ENCODE data around the gene SLC26A9. TPM values are rescaled to one million over a fixed set of nuclear protein-coding genes. Genes with fewer than 3 reads are reported as not detected.

SLC26A9 gene
- total and polyA plus RNA-seq, 2 donors (not counting 3 experiments of a cell fraction or from before 2014, with no cell fraction given), result 0.10 to 0.20 TPM

GRCh38 chr1:205883792-205884191 lies 59.5 kb downstream of the SLC26A9 start:
- no peak overlapping the region for H3K4me3 ChIP-seq (replicated peaks in 1 of 3; ENCODE audit: insufficient read depth in 1 of 3, low read depth in 1 of 3, low read length in 3 of 3)
- CTCF ChIA-PET, result no interaction called here
- dilution Hi-C loops (cut with MboI; ENCODE audit: extremely low pct_ligation_motif_present, low sequenced_read_pairs) (no loop called here), intact Hi-C loops (cut with micrococcal nuclease) (no loop called here)
- no peaks in the 10 kb centered on the region for H3K9me1 ChIP-seq (replicated peaks; ENCODE audit: control insufficient read depth, extremely low read depth, insufficient read depth, low read length)
- FAIRE-seq (no peak), DNase-seq (ENCODE audit: low read depth, low spot score) (no peak)
- peaks cover 2% of the 10 kb centered on the region for H3K4me1 ChIP-seq (ENCODE audit: control insufficient read depth, extremely low read depth, insufficient read depth, low read length)
- no peaks in the 10 kb centered on the region for H4K20me1 ChIP-seq (replicated peaks; ENCODE audit: control insufficient read depth, extremely low read depth, insufficient read depth, low read length)
- BruUV-seq (replicated peaks), result no TSS peak
- H3K36me3 ChIP-seq (ENCODE audit: control insufficient read depth in 2 of 2, extremely low read depth in 1 of 2, insufficient read depth in 2 of 2, low read length in 2 of 2), result no peaks in the 10 kb centered on the region
- H3K27ac ChIP-seq (ENCODE audit: insufficient read depth, low read depth, low read length), result no peak overlapping the region
- no peaks in the 10 kb centered on the region for H3K9me3 ChIP-seq (replicated peaks; ENCODE audit: control insufficient read depth, insufficient read depth, low read length)
- H3K9ac ChIP-seq (replicated peaks; ENCODE audit: extremely low read depth, insufficient read depth, low read length), result no peak overlapping the region
- POLR2A ChIA-PET, result no interaction called here
- no peaks in the 10 kb centered on the region for H3K79me2 ChIP-seq (ENCODE audit: control insufficient read depth, insufficient read depth, low read length)
- TF ChIP-seq FOS (IDR thresholded peaks at IDR 0.05; ENCODE audit: borderline replicate concordance, insufficient read depth, low read length), result no peak
- no peak overlapping the region for H2AFZ ChIP-seq (ENCODE audit: low read depth, low read length)
- H3K4me2 ChIP-seq (ENCODE audit: insufficient read depth, low read length), result no peak overlapping the region
- H3K27me3 ChIP-seq (ENCODE audit: control insufficient read depth in 2 of 2, insufficient read depth in 2 of 2, low read length in 2 of 2), result peaks cover 0 to 11% of the 10 kb centered on the region in 2 experiments

GRCh38 chr1:205880923-205881322 lies 62.3 kb downstream of the SLC26A9 start:
- H3K4me1 ChIP-seq (ENCODE audit: control insufficient read depth, extremely low read depth, insufficient read depth, low read length), result no peaks in the 10 kb centered on the region
- H3K4me2 ChIP-seq (ENCODE audit: insufficient read depth, low read length), result no peak overlapping the region
- ChIA-PET CTCF (no interaction called here), POLR2A (no interaction called here)
- intact Hi-C loops (cut with micrococcal nuclease) (no loop called here), dilution Hi-C loops (cut with MboI; ENCODE audit: extremely low pct_ligation_motif_present, low sequenced_read_pairs) (no loop called here)
- no peak overlapping the region for H2AFZ ChIP-seq (ENCODE audit: low read depth, low read length)
- H3K79me2 ChIP-seq (ENCODE audit: control insufficient read depth, insufficient read depth, low read length), result no peaks in the 10 kb centered on the region
- no peak overlapping the region for H3K9ac ChIP-seq (replicated peaks; ENCODE audit: extremely low read depth, insufficient read depth, low read length)
- BruUV-seq (replicated peaks), result no TSS peak
- no peaks in the 10 kb centered on the region for H3K9me1 ChIP-seq (replicated peaks; ENCODE audit: control insufficient read depth, extremely low read depth, insufficient read depth, low read length)
- no peaks in the 10 kb centered on the region for H4K20me1 ChIP-seq (replicated peaks; ENCODE audit: control insufficient read depth, extremely low read depth, insufficient read depth, low read length)
- no peaks in the 10 kb centered on the region for H3K9me3 ChIP-seq (replicated peaks; ENCODE audit: control insufficient read depth, insufficient read depth, low read length)
- peaks cover 0 to 14% of the 10 kb centered on the region in 2 experiments for H3K27me3 ChIP-seq (ENCODE audit: control insufficient read depth in 2 of 2, insufficient read depth in 2 of 2, low read length in 2 of 2)
- no peak for FAIRE-seq
- H3K36me3 ChIP-seq (ENCODE audit: control insufficient read depth in 2 of 2, extremely low read depth in 1 of 2, insufficient read depth in 2 of 2, low read length in 2 of 2), result no peaks in the 10 kb centered on the region
- TF ChIP-seq MYC (IDR thresholded peaks at IDR 0.05; ENCODE audit: low read depth, low read length) (no peak), POLR2AphosphoS5 (IDR thresholded peaks at IDR 0.05; ENCODE audit: insufficient read depth, low read depth, low read length) (no peak)
- no peak overlapping the region for H3K27ac ChIP-seq (ENCODE audit: insufficient read depth, low read depth, low read length)
- no peak for DNase-seq (ENCODE audit: low read depth, low spot score)
- no peak overlapping the region for H3K4me3 ChIP-seq (replicated peaks in 1 of 3; ENCODE audit: insufficient read depth in 1 of 3, low read depth in 1 of 3, low read length in 3 of 3)
